Prostate gland (tissue), 2 donors: ENCODE measurements around the gene PHTF2.

Source experiments
- CTCF ChIP-seq, 4 experiments: fragments of 200-600 bp in 2 of 4; fragments of 450-650 bp in 2 of 4; sonication (generic) in 2 of 4; IDR thresholded peaks; 1 replicate in 3 of 4; 2 replicates in 1 of 4; pipeline ENCODE4 v1.5.1; 2016 to 2019; ENCODE audit warnings: antibody characterized with exemption in 4 of 4, mild to moderate bottlenecking in 2 of 4, moderate library complexity in 2 of 4
- POLR2A ChIP-seq: fragments of 450-650 bp; IDR thresholded peaks from one replicate; pipeline ENCODE4 v1.6.1; 2016; ENCODE audit warnings: antibody characterized with exemption, mild to moderate bottlenecking
- POLR2AphosphoS5 ChIP-seq: sonication (generic); formaldehyde crosslinking; IDR thresholded peaks from one replicate; pipeline ENCODE4 v1.6.1; 2017; ENCODE audit warnings: antibody characterized with exemption

- TF ChIP-seq POLR2A: no peak
- TF ChIP-seq CTCF (IDR thresholded peaks at IDR 0.05): no peak
- no peak for TF ChIP-seq POLR2AphosphoS5
Measured at GRCh38 chr7:77800730-77801129, 2.2 kb downstream of the PHTF2 start.
